ENCODE results near the gene PDHX. TPM values are rescaled to one million over a fixed set of nuclear protein-coding genes. Genes with fewer than 3 reads are reported as not detected.
A peak's percentile ranks its signal among the peaks of the same experiment; 100 is the strongest.

Gene PDHX
- total and polyA plus RNA-seq, 5 donors from 2014 or later: 18.2 to 24.1 (median 20.0) TPM

DNA sequence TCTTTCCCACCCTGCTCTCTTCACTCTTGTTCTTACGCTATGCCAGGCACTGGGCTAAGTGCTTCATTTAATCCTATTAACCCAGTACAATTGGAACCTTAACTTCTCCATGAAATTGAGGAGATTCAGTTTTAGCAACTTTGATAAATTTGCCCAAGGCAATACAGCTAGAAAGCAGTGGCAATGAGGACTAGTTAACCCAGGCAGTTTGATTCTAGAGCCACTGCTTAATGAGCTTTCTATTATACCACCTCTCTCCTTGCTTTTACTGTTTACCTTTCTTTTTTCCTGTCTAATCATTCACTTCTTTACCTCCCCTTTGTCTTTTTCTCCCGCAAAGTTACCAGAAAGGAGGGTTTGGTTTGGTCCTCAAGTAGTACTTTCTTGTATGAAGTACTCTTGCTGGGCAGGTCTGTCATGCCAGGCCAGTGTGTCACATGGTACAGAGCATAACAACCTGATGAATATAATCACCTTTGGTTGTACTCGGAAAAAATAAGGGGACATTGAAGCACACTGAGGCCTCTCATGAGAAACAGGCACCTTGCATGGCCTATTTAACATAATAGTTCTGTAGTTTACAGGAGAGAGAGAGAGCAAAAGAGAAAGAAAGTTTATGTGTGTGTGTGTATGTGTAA is 70.6 kb downstream of the PDHX start:
- Histone ChIP-seq H3K36me3 (ENCODE audit: control insufficient read depth, insufficient read depth, low read length) (peaks cover 24% of the 10 kb centered on the region), H3K4me1 (ENCODE audit: control insufficient read depth, insufficient read depth, low read length, poor library complexity, severe bottlenecking) (no peaks in the 10 kb centered on the region), H3K27me3 (ENCODE audit: control insufficient read depth, insufficient read depth, low read length) (no peaks in the 10 kb centered on the region), H3K27ac (ENCODE audit: insufficient read depth, low read length, poor library complexity, severe bottlenecking) (no peak overlapping the region), H3K4me3 (ENCODE audit: low read depth, low read length) (no peak overlapping the region), H3K9me3 (ENCODE audit: control insufficient read depth in 2 of 2, low read length in 2 of 2) (no peaks in the 10 kb centered on the region)
- ATAC-seq (ENCODE audit: low read depth in 2 of 2) (no peak), DNase-seq (no peak)
- Mint-ChIP-seq H3K9me3 (peaks cover 0 to 2% (median 0%) of the 10 kb centered on the region in 7 donors), H3K27me3 (no peaks in the 10 kb centered on the region), H3K4me3 (no peak overlapping the region), H3K27ac (peak overlapping the region in 1 of 3 donors; percentile 60), H3K4me1 (peaks cover 5 to 16% (median 7%) of the 10 kb centered on the region in 4 donors), H3K36me3 (peaks cover 42% of the 10 kb centered on the region)

DNA sequence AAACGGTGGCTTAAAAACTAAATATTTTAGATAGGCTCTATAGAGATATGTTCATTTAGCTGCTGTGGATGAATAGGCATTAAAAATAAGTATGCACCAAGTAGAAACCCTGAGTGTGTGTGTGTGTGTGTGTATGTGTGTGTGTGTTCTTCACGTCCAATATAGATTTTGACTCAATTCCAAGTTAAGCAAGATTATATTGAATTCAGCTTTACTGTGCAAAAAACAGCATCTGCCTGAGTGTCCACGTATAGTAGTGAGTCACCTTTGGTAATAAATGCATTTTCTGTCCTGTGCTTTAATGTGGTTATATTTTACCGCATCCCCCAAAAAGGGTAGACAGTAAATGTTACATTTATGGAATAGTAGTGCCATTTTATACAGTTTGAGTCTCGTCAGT is 71.2 kb downstream of the PDHX start:
- Mint-ChIP-seq H3K9me3 (peaks cover 0 to 2% (median 0%) of the 10 kb centered on the region in 7 donors), H3K27ac (no peak overlapping the region), H3K27me3 (no peaks in the 10 kb centered on the region), H3K36me3 (peaks cover 36% of the 10 kb centered on the region), H3K4me3 (no peak overlapping the region), H3K4me1 (peaks cover 5 to 16% (median 7%) of the 10 kb centered on the region in 4 donors)
- H3K36me3 ChIP-seq (ENCODE audit: control insufficient read depth, insufficient read depth, low read length): peaks cover 25% of the 10 kb centered on the region
- ATAC-seq (ENCODE audit: low read depth in 2 of 2) (no peak), DNase-seq (no peak)
- no peaks in the 10 kb centered on the region for H3K4me1 ChIP-seq (ENCODE audit: control insufficient read depth, insufficient read depth, low read length, poor library complexity, severe bottlenecking)
- H3K27ac ChIP-seq (ENCODE audit: insufficient read depth, low read length, poor library complexity, severe bottlenecking): no peak overlapping the region
- no peaks in the 10 kb centered on the region for H3K9me3 ChIP-seq (ENCODE audit: control insufficient read depth in 2 of 2, low read length in 2 of 2)
- H3K4me3 ChIP-seq (ENCODE audit: low read depth, low read length): no peak overlapping the region
- H3K27me3 ChIP-seq (ENCODE audit: control insufficient read depth, insufficient read depth, low read length): no peaks in the 10 kb centered on the region

DNA sequence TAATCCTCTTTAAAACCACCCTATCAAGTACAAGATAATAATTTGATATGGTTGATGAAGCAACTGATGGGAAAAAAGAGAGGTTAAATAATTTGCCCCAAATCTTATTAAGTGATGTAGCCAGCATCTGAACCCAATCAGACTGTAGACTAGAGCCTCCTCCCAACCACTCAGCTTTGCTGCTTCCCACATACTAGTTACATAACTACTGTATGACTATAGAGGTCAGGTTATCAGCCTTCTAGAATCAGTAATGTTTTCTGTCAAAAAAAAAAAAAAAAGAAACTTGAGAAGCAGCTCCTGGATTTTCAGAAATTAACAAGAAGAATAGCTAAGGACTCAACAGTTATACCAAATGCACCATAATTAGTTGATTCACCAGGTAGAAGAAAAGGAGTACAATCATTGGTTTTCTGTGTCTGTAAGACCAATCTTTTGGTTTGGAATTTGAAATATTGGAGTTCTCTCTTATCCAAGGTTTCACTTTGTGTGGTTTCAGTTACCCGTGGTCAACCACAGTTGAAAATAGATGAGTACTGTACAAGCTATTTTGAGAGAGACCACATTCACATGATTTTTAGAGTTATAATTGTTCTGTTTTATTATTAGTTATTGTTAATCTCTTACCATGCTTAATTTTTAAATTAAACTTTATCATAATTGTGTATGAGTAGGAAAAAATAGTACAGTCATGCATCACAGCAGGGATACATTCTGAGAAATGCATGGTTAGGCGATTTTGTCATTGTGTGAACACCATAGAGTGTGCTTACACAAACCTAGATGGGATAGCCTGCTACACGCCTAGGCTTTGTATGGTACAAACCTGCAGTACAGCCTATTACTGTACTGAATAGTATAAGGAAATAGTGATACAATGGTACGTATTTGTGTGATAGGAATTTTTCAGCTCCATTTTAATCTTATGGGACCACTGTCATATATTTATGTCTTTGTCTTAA is 72.2 kb downstream of the PDHX start:
- H3K27ac Mint-ChIP-seq: no peak overlapping the region
- peaks cover 5 to 16% (median 8%) of the 10 kb centered on the region in 4 donors for H3K4me1 Mint-ChIP-seq
- no peak for ATAC-seq (ENCODE audit: low read depth in 2 of 2)
- Histone ChIP-seq H3K27me3 (ENCODE audit: control insufficient read depth, insufficient read depth, low read length) (no peaks in the 10 kb centered on the region), H3K4me1 (ENCODE audit: control insufficient read depth, insufficient read depth, low read length, poor library complexity, severe bottlenecking) (no peaks in the 10 kb centered on the region), H3K9me3 (ENCODE audit: control insufficient read depth in 2 of 2, low read length in 2 of 2) (no peaks in the 10 kb centered on the region), H3K27ac (ENCODE audit: insufficient read depth, low read length, poor library complexity, severe bottlenecking) (no peak overlapping the region), H3K4me3 (ENCODE audit: low read depth, low read length) (no peak overlapping the region), H3K36me3 (ENCODE audit: control insufficient read depth, insufficient read depth, low read length) (peaks cover 29% of the 10 kb centered on the region)
- DNase-seq: no peak
- H3K4me3 Mint-ChIP-seq: no peak overlapping the region
- H3K27me3 Mint-ChIP-seq: no peaks in the 10 kb centered on the region
- no peaks in the 10 kb centered on the region for H3K9me3 Mint-ChIP-seq
- H3K36me3 Mint-ChIP-seq: peaks cover 43% of the 10 kb centered on the region

GRCh38 chr11:34990916-34991315 is 74.5 kb downstream of the PDHX start:
- ATAC-seq (ENCODE audit: low read depth in 2 of 2): no peak
- Histone ChIP-seq H3K4me3 (ENCODE audit: low read depth, low read length) (no peak overlapping the region), H3K4me1 (ENCODE audit: control insufficient read depth, insufficient read depth, low read length, poor library complexity, severe bottlenecking) (no peaks in the 10 kb centered on the region), H3K9me3 (ENCODE audit: control insufficient read depth in 2 of 2, low read length in 2 of 2) (no peaks in the 10 kb centered on the region), H3K27ac (ENCODE audit: insufficient read depth, low read length, poor library complexity, severe bottlenecking) (no peak overlapping the region), H3K27me3 (ENCODE audit: control insufficient read depth, insufficient read depth, low read length) (no peaks in the 10 kb centered on the region), H3K36me3 (ENCODE audit: control insufficient read depth, insufficient read depth, low read length) (peaks cover 23% of the 10 kb centered on the region)
- Mint-ChIP-seq H3K9me3 (no peaks in the 10 kb centered on the region), H3K27me3 (no peaks in the 10 kb centered on the region), H3K4me3 (no peak overlapping the region), H3K4me1 (peaks cover 5 to 16% (median 8%) of the 10 kb centered on the region in 4 donors), H3K27ac (no peak overlapping the region), H3K36me3 (peaks cover 30% of the 10 kb centered on the region)
- no peak for DNase-seq

DNA sequence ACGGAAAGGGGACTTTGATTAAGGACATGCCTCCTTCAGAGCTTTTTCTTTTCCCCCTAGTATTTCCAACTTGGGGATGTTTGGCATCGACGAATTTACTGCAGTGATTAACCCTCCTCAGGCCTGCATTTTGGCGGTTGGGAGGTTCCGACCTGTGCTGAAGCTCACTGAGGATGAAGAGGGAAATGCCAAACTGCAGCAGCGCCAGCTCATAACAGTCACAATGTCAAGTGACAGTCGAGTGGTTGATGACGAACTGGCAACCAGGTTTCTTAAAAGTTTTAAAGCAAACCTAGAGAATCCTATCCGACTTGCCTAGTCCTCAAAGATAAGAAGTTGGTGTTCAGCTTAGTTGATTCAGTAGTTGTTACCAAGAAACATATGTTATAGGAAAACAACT is 78.4 kb downstream of the PDHX start:
- no peak overlapping the region for H3K27ac ChIP-seq (ENCODE audit: insufficient read depth, low read length, poor library complexity, severe bottlenecking)
- no peak overlapping the region for H3K4me3 ChIP-seq (ENCODE audit: low read depth, low read length)
- peaks cover 19 to 21% (median 21%) of the 10 kb centered on the region in 4 donors for H3K4me1 Mint-ChIP-seq
- H3K9me3 ChIP-seq (ENCODE audit: control insufficient read depth in 2 of 2, low read length in 2 of 2): no peaks in the 10 kb centered on the region
- no peaks in the 10 kb centered on the region for H3K27me3 Mint-ChIP-seq
- no peaks in the 10 kb centered on the region for H3K27me3 ChIP-seq (ENCODE audit: control insufficient read depth, insufficient read depth, low read length)
- H3K4me1 ChIP-seq (ENCODE audit: control insufficient read depth, insufficient read depth, low read length, poor library complexity, severe bottlenecking): peaks cover 21% of the 10 kb centered on the region
- no peak overlapping the region for H3K27ac Mint-ChIP-seq
- DNase-seq (no peak), ATAC-seq (ENCODE audit: low read depth in 2 of 2) (no peak)
- no peaks in the 10 kb centered on the region for H3K9me3 Mint-ChIP-seq
- H3K4me3 Mint-ChIP-seq: no peak overlapping the region
- peaks cover 15% of the 10 kb centered on the region for H3K36me3 Mint-ChIP-seq
- H3K36me3 ChIP-seq (ENCODE audit: control insufficient read depth, insufficient read depth, low read length): peaks cover 9% of the 10 kb centered on the region

DNA sequence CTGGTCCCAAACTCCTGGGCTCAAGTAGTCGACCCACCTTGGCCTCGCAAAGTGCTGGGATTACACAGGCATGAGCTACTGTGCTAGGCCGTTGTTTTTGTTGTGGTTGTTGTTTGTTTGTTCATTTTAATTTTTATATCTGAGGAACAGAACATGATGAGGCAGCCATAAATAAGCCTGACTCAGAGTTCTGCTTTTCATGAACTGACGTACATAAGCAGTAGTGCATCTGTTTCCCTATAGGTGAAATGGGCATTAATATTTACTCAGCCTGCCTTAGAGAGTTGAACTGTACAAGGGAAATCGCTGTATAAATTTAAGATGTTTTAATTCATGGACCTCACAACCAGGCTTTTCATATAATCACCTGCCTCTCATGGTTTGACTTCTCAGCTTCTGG is 80.5 kb downstream of the PDHX start:
- Histone ChIP-seq H3K4me1 (ENCODE audit: control insufficient read depth, insufficient read depth, low read length, poor library complexity, severe bottlenecking) (peaks cover 26% of the 10 kb centered on the region), H3K9me3 (ENCODE audit: control insufficient read depth in 2 of 2, low read length in 2 of 2) (no peaks in the 10 kb centered on the region), H3K27me3 (ENCODE audit: control insufficient read depth, insufficient read depth, low read length) (no peaks in the 10 kb centered on the region), H3K4me3 (ENCODE audit: low read depth, low read length) (no peak overlapping the region), H3K36me3 (ENCODE audit: control insufficient read depth, insufficient read depth, low read length) (peaks cover 7% of the 10 kb centered on the region), H3K27ac (ENCODE audit: insufficient read depth, low read length, poor library complexity, severe bottlenecking) (peak overlapping the region; percentile 54)
- Mint-ChIP-seq H3K36me3 (peaks cover 10% of the 10 kb centered on the region), H3K4me1 (peaks cover 23 to 36% (median 29%) of the 10 kb centered on the region in 4 donors), H3K27me3 (no peaks in the 10 kb centered on the region), H3K9me3 (no peaks in the 10 kb centered on the region), H3K4me3 (no peak overlapping the region), H3K27ac (peak overlapping the region in 2 of 3 donors; percentile 32 to 67)
- no peak for DNase-seq
- no peak for ATAC-seq (ENCODE audit: low read depth in 2 of 2)

GRCh38 chr11:34997952-34998528 is 81.6 kb downstream of the PDHX start:
- no peaks in the 10 kb centered on the region for H3K27me3 ChIP-seq (ENCODE audit: control insufficient read depth, insufficient read depth, low read length)
- H3K27ac ChIP-seq (ENCODE audit: insufficient read depth, low read length, poor library complexity, severe bottlenecking): peak overlapping the region; percentile 54
- peak in 1 of 2 donors; percentile 52 for ATAC-seq (ENCODE audit: low read depth in 2 of 2)
- Mint-ChIP-seq H3K27me3 (no peaks in the 10 kb centered on the region), H3K4me3 (peak overlapping the region in 3 of 4 donors; percentile 24 to 32 (median 30)), H3K27ac (peak overlapping the region in 2 of 3 donors; percentile 21 to 23), H3K4me1 (peaks cover 24 to 37% (median 30%) of the 10 kb centered on the region in 4 donors), H3K36me3 (peaks cover 7% of the 10 kb centered on the region), H3K9me3 (no peaks in the 10 kb centered on the region)
- peak overlapping the region; percentile 42 for H3K4me3 ChIP-seq (ENCODE audit: low read depth, low read length)
- H3K4me1 ChIP-seq (ENCODE audit: control insufficient read depth, insufficient read depth, low read length, poor library complexity, severe bottlenecking): peaks cover 26% of the 10 kb centered on the region
- peaks cover 2% of the 10 kb centered on the region for H3K36me3 ChIP-seq (ENCODE audit: control insufficient read depth, insufficient read depth, low read length)
- no peaks in the 10 kb centered on the region for H3K9me3 ChIP-seq (ENCODE audit: control insufficient read depth in 2 of 2, low read length in 2 of 2)
- peak in 2 of 3 donors; percentile 47 to 49 for DNase-seq
